Nephron progenitor cell (in vitro differentiated cells): Measurements from ENCODE around the gene TTC23L.

ENCODE experiments used
- DNase-seq: peaks from one replicate; pipeline ENCODE4 v3.0.0; 2021
- H3K27ac Mint-ChIP-seq: 2 replicates; pipeline ENCODE4 v1.8.0; 2021; ENCODE audit warnings: mild to moderate bottlenecking, moderate library complexity, mixed read lengths
- H3K27me3 Mint-ChIP-seq: 2 replicates; pipeline ENCODE4 v1.8.0; 2021; ENCODE audit warnings: mild to moderate bottlenecking, low read depth, mixed read lengths; ENCODE audit not compliant: poor library complexity
- H3K36me3 Mint-ChIP-seq: 2 replicates; pipeline ENCODE4 v1.8.0; 2021; ENCODE audit warnings: low read depth, mixed read lengths
- H3K4me1 Mint-ChIP-seq: 2 replicates; pipeline ENCODE4 v1.8.0; 2021; ENCODE audit warnings: mixed read lengths
- H3K4me3 Mint-ChIP-seq: 2 replicates; pipeline ENCODE4 v1.8.0; 2021; ENCODE audit warnings: mild to moderate bottlenecking, moderate library complexity, mixed read lengths
- H3K9me3 Mint-ChIP-seq: 2 replicates; pipeline ENCODE4 v1.8.0; 2021; ENCODE audit warnings: mild to moderate bottlenecking, moderate library complexity, mixed read lengths
- TF ChIP-seq, protein P1 (sequence below): fragments of 200-600 bp; sonication (generic); IDR thresholded peaks from 2 replicates; pipeline ENCODE4 v1.5.0; 2021; ENCODE audit warnings: antibody characterized with exemption

Gene TTC23L

DNA sequence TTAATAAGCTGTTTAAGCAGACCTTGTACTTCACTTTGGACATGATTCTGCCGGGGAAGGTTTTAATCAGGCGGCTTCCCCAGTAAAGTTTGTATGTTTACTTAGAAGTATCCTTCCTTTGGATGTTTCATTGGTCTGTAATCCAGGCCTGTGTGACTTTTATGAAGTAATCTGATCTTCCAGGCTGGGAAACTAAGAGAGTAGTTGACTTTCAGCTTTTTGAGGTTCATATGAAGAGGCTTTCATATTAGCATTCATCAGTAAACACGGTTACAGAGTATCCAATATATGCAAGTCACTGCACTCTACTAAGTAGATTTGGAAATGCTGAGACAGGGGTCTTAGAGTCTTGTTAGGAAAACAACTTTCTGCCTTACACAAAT, 91.5 kb downstream of the TTC23L start:
- H3K27ac Mint-ChIP-seq = peak overlapping the region; percentile 99
- TF ChIP-seq, protein P1, sequence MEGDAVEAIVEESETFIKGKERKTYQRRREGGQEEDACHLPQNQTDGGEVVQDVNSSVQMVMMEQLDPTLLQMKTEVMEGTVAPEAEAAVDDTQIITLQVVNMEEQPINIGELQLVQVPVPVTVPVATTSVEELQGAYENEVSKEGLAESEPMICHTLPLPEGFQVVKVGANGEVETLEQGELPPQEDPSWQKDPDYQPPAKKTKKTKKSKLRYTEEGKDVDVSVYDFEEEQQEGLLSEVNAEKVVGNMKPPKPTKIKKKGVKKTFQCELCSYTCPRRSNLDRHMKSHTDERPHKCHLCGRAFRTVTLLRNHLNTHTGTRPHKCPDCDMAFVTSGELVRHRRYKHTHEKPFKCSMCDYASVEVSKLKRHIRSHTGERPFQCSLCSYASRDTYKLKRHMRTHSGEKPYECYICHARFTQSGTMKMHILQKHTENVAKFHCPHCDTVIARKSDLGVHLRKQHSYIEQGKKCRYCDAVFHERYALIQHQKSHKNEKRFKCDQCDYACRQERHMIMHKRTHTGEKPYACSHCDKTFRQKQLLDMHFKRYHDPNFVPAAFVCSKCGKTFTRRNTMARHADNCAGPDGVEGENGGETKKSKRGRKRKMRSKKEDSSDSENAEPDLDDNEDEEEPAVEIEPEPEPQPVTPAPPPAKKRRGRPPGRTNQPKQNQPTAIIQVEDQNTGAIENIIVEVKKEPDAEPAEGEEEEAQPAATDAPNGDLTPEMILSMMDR = no peak
- no peak for DNase-seq
- peaks cover 18% of the 10 kb centered on the region for H3K4me1 Mint-ChIP-seq
- H3K4me3 Mint-ChIP-seq = peak overlapping the region; percentile 99
- H3K27me3 Mint-ChIP-seq = no peaks in the 10 kb centered on the region
- peaks cover 49% of the 10 kb centered on the region for H3K36me3 Mint-ChIP-seq
- H3K9me3 Mint-ChIP-seq = peaks cover 4% of the 10 kb centered on the region

DNA sequence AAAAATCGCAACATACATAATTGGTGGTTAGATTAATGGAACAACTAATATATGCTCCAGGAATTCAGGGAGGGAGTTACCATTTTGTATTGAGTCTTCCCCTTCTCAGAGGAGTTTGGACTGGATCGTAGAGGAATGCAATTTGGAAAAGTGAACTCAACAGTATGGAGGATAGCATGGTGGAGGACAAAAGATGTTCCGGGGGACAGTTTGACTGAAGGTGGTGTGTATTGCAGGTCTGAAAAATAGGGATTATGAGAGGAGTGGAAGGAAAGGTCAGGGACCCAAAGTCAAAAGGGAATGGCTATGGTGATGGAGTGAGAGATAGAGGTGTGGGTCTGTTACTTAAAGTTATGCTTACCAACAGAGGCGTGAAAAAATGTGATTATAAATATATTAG, 91.9 kb downstream of the TTC23L start:
- H3K4me3 Mint-ChIP-seq = peak overlapping the region; percentile 99
- no peak for DNase-seq
- TF ChIP-seq, protein P1 = no peak
- no peaks in the 10 kb centered on the region for H3K27me3 Mint-ChIP-seq
- H3K4me1 Mint-ChIP-seq = peaks cover 18% of the 10 kb centered on the region
- peaks cover 46% of the 10 kb centered on the region for H3K36me3 Mint-ChIP-seq
- H3K27ac Mint-ChIP-seq = peak overlapping the region; percentile 0
- H3K9me3 Mint-ChIP-seq = peaks cover 4% of the 10 kb centered on the region

DNA sequence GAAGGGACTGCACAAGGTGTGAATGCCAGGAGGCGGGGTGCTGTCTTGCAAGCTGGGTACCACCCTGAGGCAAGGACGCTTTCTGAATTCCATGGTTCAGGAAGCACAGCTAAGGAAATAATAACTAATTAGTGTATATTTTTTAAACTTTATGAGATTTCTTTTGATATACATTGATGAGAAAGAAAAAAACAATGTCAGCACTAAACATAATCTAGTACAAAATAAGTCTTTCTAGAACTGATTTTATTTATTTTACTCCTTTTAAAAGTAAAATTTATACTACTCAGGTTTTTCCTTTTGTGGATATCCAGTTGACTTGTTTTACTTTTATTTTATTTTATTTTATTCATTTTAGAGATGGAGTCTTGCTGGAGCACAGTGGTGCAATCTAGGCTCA, 94.0 kb downstream of the TTC23L start:
- DNase-seq = no peak
- TF ChIP-seq, protein P1 = no peak
- H3K4me3 Mint-ChIP-seq = no peak overlapping the region
- peaks cover 4% of the 10 kb centered on the region for H3K9me3 Mint-ChIP-seq
- H3K27me3 Mint-ChIP-seq = no peaks in the 10 kb centered on the region
- H3K36me3 Mint-ChIP-seq = peaks cover 53% of the 10 kb centered on the region
- no peak overlapping the region for H3K27ac Mint-ChIP-seq
- H3K4me1 Mint-ChIP-seq = peaks cover 18% of the 10 kb centered on the region

DNA sequence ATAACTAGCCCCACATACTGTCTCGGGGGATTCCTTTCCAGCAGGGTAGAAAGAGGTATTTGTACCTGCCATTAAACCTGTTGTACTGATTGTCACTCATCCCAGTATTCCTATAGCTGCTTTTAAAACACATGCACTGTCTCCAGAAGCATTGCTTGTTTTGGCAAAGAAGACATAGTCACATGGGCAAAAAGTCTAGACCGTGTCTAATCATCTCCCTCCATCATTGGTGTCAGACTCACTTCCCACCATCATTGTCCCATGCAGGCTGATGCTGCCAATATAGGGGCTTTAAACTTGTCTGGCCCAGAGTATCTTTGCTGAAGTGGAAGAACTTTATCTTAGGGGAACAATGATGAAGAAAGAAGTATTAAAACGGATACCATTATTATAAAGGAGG, 103.0 kb downstream of the TTC23L start:
- peaks cover 69% of the 10 kb centered on the region for H3K36me3 Mint-ChIP-seq

DNA sequence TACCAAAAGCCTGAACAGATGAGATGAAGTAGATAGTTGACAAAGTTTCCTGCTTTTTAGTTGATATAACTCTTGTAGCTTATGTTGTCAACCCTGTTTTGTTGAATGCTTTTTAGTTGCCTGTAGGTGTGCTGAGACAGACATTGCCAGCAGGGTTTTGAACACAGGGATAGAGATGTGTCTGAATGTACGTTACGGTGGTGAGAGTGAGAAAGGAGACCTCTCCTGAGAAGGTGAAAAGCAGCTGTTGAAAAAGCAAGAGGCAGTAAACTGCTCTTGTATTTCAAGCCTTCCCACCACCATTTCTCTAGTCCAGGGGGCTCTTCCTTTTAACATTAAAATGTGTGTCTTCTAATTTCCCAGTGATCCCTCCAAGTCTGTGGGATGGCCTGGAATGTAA, 105.1 kb downstream of the TTC23L start:
- no peak overlapping the region for H3K4me3 Mint-ChIP-seq
- no peaks in the 10 kb centered on the region for H3K27me3 Mint-ChIP-seq
- H3K4me1 Mint-ChIP-seq = no peaks in the 10 kb centered on the region
- H3K27ac Mint-ChIP-seq = no peak overlapping the region
- H3K9me3 Mint-ChIP-seq = no peaks in the 10 kb centered on the region
- peaks cover 71% of the 10 kb centered on the region for H3K36me3 Mint-ChIP-seq
- TF ChIP-seq, protein P1 = no peak
- no peak for DNase-seq

More for the DNA sequence above, 103.0 kb downstream of the TTC23L start:
- Mint-ChIP-seq H3K27me3 (no peaks in the 10 kb centered on the region), H3K27ac (peak overlapping the region; percentile 18), H3K4me3 (no peak overlapping the region), H3K4me1 (no peaks in the 10 kb centered on the region), H3K9me3 (no peaks in the 10 kb centered on the region)
- TF ChIP-seq, protein P1 = no peak
- DNase-seq = no peak

DNA sequence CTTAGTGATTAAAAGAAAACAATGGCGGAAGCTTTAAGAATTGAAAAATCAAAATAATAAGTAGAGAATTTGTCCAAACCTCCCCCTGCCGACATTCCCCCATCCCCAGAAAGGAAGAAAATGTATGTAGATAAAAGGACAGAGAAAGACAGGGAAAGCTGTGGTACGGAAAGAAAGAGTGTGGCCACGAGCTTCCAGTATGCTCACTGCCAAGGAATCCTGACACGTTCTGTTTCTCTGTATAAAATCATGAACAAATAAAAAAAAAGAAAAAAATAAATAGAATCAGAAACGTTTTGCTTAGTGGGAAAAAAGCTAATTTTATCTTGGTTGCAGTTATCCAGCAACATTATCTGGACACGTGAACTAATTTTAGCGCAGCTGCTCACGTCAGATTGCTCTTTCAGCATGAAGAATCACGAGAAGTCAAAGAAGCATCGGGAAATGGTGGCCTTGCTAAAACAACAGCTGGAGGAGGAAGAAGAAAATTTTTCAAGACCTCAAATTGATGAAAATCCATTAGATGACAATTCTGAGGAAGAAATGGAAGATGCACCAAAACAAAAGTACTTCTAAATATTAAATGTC, 105.6 kb downstream of the TTC23L start:
- Mint-ChIP-seq H3K36me3 (peaks cover 71% of the 10 kb centered on the region), H3K27ac (no peak overlapping the region), H3K9me3 (no peaks in the 10 kb centered on the region), H3K27me3 (no peaks in the 10 kb centered on the region), H3K4me1 (no peaks in the 10 kb centered on the region), H3K4me3 (no peak overlapping the region)
- TF ChIP-seq, protein P1 = no peak
- no peak for DNase-seq
